Stimulated activated CD4-positive, alpha-beta T cell treated with anti-CD3 and anti-CD28 coated beads, Interleukin-4, amount 100 ng/mL, for 48 hours (primary cell): ENCODE results near the gene PPHLN1.

Source experiments
- DNase-seq, 2 donors: peaks; one replicate each; pipeline ENCODE4 v3.0.0-alpha.2; 2020; ENCODE audit warnings: low read depth in 2 of 2

PPHLN1 gene

DNA sequence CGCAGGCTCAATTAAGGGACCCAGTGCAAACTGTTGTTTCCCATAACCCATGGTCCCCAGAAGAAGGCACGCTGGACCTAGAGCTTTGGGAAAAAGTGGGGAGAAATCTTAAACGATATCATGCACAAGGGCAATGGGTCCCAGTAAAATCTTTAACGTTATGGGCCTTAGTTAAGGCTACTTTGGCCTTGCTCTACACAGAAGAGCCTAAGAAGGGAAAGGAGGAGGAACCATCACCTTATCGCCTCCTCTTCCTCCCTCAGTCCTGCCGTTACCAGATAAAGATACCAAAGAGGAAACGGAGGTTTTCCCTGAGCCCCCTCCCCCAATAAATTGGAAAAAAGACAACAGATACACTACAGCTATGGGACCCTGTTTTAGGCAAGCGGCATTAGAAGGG lies 116.9 kb downstream of the PPHLN1 start:
- no peak for DNase-seq

DNA sequence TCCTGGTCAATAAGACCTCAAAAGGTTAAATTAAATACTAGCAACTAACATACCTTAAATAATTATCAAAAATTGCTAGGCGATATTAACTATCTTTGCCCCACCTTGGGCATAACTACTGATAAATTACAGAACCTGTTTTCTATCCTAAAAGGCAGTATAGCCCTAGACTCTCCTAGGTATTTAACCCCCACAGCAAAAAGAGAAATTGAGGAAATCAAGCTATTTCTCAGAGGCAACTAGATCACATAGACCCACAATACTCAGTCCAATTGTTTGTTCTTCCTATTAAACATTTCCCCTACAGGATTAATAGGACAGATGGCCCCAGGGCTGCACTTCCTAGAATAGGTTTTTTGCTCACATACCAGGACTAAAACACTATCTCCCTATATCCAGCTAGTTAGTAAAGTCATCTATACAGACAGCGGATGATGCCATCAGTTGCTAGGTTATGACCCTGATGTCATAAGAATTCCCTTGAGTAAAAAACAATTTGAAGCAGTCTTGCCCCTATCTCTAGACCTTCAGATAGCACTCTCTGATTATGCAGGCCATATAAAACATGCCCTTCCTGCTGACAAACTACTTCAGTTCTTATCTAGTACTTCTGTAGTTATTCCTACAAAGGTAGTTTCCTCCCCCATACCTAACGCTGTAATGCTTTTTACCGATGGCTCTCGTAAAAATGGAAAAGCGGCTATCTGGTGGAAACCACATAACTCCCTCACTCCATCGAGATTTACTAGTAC lies 118.4 kb downstream of the PPHLN1 start:
- no peak for DNase-seq

DNA sequence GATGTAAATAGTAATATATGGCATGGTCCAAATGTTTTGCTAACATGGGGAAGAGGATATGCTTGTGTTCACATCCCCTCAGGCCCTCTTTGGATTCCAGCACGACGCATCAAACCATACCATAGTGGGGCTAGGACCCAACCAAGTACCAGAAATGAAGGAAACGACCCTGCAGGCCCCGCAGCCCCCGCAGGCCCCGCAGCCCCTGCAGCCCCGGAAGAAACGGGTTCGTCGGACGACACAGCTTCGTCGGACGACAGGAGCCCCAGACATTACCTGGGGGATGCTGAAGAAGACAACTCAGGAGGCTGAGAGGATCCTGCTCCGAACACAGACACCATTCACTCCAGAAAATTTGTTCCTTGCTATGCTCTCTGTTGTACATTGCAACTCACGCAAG lies 119.9 kb downstream of the PPHLN1 start:
- DNase-seq = no peak

DNA sequence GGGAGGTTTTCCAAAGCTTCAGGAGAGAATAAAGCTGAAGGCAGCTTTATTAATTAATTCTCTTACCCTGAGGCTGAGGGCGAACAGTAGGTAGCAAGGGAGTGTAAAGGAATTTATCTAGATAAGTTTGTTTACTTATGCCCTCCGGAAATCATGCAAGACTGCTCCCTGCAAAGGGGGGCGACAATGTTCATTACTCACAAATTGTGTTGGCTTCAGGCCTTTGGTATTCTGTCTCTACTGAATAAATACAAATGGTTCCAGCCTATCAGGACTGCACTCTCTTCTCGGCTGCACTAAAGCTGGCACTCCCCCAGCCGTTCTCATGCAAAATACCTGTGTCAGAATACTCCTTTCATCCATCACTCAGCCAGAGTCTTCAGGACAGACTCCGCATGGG lies 120.8 kb downstream of the PPHLN1 start:
- DNase-seq = no peak

DNA sequence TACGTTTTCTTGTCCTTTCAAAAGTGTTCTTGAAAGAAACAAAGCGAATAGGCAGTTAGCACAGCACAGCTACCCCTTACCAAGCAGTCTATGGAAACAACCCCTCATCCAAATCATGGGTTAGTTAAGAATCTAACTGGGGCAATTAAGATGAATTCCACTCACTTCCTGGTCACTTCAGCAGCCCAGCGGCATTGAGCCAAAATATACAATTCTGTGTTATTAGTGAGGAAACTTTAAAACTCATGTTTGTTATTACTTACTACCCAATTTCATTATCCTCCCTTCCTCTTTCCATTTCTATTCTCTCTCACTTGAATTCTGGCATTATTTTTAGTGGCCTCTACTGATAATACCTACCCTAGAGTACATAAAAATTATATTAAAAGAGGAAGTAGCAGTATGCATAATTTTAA lies 121.4 kb downstream of the PPHLN1 start:
- DNase-seq = no peak

DNA sequence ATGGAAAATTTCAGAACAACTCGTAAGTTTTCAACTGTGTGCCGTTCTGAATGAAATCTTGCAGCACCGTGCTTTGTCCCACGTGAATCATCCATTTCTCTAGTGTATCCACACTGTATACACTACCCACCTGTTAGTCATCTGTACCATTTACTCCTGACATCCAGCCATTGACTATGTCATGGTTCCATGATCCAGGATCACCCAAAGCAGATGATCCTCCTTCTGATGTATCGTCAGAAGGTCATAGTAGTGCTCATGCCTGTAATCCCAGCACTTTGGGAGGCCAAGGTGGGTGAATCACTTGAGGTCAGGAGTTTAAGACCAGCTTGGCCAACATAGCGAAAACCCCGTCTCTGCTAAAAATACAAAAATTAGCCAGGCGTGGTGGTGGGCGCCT lies 122.9 kb downstream of the PPHLN1 start:
- DNase-seq = no peak

DNA sequence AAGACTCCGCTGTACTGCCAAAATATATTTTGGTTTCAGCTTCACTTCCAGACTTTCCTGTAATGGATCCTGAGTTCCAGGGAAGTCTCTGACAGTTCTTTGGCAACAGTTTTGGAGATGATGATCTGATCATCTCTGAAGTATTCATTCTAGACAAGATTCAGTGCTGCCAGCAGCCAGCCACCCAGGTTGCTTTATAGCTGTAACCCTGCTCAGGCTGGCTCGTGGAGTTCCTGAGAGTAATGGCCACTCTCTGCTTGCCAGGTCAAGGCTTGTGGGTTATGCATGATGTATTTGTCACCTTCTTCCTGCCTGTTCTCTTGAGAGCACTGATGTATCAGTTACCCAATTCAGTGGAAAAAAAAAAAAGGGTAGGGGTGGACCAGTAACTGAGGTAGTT lies 124.3 kb downstream of the PPHLN1 start:
- DNase-seq = no peak

DNA sequence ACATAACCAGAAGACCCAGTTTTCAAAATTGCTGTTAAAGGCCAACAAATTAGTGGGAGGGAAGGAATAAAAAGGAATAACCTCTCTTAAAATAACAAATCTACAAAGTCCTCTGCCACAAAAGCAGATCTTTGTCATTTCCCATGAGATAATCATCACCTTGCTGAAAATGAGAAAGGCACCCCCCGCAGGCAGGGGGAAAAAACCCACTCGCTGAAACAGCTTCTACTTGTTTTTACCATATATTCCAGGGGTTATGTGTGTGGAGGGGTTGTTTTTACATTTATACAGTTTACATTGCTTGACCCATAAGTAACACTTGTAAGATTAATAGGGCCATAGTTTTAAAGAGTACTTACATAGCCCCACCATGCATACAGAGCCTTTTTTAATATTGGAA lies 132.6 kb downstream of the PPHLN1 start:
- no peak for DNase-seq

DNA sequence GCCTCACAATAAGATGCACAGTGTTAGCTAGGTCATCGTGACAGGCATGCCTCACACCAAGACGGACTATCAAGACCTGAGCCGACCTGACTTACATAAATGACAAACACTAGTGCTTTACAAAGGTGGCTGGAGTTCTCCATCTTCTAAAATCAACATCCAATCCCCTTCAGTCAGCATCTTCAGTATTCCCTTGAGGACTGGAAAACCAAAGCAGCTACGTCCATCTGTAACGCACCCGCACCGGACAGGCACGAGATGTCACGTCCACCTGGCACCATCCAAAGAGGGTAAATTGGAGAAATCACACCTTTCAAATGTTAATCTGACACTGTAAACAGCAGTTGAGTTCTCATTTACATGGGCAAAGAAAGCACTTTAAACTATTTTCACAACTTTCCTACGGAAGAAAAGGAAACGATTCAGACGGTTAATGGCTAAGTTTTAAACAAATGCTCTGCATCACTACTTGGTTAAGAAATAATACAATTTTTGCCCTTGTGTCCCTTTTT lies 133.4 kb downstream of the PPHLN1 start:
- no peak for DNase-seq

DNA sequence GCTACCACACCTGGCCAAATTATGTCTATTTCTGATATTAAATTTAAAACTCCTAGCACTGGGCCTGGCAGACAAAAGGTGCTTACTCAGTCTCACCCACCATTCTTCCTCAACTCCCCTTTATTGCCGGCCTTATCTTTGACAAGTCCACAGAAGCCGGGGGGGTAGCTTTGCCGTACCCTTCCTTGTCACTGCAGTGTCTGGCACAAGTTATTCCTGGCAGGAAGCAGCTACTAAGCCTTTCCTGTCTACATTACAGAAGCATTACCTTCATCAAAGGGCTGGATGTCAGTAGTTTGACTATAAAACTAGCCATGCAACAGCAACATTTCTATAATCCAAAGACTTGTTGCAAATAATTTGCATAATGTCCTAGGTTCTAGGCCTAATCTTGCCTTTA lies 136.5 kb downstream of the PPHLN1 start:
- DNase-seq = no peak

DNA sequence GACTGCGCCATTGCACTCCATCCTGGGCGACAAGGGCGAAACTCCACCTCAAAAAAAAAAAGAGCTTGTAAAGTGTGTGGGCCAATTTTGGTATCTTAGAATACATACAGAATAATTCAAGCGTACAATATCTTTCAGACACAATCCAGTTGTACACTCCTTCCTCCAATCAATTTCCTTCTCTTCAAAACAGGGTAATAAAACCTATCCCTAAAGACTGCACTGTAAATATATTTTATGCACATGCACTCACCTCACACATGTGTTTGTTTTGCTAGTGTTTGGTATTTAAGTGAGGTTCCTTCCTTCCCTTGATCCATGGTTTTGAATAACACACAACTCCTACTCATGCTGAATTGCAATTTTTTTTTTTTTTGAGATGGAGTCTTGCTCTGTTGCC lies 137.7 kb downstream of the PPHLN1 start:
- no peak for DNase-seq

DNA sequence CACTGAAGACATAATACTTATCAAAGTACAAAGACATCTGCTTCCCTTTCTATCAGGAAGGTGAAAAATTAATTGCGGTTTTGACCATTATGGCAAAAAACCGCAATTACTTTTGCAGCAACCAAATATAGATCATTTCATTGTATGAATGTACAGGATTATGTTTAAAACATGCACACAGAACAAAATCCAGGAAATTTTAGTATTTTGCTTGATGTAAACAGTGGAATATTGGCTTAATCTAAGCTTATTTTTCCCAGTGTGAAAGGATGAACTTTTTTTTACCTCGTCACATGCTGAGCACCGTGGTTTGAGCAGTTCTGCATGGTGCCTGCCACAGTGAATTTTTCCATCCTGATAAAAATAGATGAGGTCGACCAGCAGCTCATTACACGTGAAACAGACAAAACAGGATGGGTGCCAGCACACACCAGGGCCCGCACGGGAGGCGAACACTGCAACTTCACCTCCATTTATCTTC lies 142.4 kb downstream of the PPHLN1 start:
- no peak for DNase-seq

DNA sequence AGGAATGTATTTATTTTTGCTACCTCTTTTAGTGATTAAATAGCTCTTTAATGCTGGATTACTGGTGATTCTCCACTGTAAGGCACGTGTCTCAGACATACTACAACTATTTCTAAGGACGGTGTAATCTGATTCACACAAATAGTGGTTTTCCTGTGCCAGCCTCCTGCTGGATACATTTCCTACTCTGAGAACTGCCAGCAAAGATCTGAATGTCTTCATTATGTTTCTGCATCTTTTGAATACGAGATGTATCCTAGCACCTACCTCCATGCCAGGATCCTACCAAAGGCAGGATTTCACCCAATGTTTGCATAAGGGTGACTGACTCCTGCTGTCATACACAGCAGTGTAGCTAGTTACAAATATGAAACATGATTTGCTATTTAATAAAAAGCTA lies 143.0 kb downstream of the PPHLN1 start:
- no peak for DNase-seq

DNA sequence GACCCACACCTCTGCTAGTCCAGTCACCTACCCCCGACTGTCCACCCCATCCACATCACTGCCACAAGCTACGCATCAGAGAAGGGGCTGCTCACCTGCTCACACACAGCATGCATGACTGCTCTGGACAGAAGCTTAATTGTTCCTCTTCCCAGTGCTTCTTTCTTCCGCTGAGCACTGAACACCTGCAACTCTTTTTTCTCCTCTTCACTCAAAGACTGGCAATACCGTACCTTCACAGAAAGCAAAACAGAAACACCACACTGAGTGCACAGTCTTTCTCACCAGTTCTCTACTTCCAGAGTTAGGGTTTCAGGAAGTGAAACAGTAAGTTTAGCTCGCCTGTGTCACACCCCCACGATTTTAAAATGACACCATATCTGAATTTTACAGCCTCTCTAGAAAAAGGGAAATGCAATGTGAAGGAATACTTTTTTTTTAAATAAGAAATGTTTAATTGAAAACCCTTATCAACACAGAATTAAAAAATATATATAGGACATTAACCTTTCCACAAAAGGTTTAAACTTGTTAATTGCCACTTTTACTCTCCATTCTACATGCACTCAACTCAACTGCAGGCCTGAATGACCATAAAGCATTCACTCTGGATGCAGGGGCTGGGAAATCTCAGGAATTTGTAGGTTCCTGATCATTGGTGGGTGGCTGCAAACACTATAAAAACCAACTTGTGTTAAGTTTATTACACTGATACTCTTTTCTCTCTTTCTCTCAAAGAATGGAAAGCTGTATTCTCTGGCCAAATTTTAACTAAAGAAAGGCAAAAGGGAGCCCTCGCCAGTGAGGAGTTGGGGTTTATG lies 143.6 kb downstream of the PPHLN1 start:
- DNase-seq = no peak

DNA sequence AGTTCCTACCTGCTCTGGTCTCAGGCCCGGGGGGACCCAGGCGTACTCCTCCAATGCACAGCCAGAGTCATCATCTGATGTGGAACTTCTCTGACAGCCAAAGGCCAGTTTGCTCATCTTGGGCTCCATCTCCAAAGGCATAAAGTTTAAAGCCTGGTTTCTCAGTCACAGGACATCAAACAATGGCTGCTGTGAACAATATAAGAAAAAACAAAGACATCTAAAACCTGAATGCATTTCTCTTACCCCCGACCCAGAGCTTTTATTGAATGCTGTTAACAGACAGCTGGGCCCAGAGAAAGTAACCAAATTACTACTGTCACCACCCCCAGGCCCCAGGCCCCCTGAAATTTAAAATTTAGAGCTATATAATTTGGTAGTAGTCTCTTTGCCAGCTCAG lies 146.4 kb downstream of the PPHLN1 start:
- DNase-seq = no peak

DNA sequence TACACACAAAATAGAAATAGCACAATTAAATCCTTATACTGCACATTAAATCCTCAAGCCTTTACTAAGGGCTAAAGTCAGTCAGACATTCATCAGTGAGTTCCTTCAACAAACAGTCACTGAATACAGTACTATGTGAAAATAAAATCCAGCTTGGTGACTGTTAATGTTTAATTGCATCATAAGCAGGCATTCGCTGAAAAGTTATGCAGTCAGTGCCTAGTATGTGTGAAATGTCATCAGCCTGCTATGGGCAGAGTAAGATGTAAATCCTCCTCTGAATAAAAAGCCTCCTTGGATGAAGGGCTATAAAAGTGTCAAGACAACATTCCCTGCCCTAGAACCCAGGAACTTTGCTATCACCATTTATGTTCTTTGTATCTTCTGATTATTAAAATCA lies 147.2 kb downstream of the PPHLN1 start:
- no peak for DNase-seq

DNA sequence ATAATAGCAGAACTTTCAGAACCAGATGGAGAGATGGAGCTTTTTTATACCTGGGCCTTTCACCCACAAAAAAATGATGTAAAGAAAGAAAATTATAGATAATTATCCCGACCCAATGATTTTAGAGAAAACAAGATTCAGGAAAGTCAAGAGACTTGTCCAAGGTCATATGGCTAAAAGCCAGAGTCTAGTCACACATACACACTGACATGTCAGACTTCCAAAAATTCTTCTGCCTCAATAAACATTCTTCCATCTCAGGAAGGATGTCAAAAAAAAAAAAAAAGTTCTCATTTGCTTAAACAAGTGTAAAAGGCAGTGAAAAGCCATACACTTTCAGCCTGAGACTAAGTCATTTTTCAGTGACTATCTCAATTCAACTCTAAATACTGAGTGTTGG lies 147.6 kb downstream of the PPHLN1 start:
- no peak for DNase-seq

DNA sequence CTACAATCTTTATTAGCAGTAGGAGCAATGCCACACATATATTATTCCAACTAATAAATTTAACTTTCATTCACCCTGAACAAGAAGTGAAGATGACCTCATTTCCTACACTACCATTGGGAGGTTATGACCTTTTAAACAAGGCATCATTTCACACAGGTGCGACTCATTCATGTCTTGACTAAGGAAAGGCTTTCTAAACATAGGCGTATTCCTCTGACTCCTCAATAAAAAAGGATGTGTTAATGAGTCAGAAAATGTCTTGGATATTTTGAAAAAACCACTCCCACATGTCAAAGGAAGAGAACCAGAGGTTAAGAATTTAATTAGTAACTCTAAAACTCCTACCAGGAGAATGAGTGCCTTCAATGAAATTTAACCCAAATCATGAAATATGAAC lies 148.4 kb downstream of the PPHLN1 start:
- no peak for DNase-seq

DNA sequence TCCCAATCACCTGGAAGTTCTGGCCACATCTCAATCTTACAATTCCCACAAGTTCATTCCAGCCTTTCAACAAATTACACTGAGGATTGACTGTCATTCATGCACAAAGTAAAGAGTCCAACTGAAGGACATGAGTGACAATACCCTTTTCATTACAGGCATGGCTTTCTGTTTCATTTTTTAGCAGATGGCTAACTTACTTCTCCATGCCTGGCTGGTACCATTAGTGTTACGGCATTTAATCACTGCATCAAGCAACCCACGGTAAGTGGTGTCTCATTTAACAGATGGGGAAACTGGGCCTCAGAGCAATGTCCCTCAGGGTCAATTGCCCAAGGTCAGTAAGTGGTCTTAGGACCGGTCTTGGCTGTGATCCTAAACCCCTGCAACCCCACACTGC lies 149.1 kb downstream of the PPHLN1 start:
- DNase-seq = no peak

DNA sequence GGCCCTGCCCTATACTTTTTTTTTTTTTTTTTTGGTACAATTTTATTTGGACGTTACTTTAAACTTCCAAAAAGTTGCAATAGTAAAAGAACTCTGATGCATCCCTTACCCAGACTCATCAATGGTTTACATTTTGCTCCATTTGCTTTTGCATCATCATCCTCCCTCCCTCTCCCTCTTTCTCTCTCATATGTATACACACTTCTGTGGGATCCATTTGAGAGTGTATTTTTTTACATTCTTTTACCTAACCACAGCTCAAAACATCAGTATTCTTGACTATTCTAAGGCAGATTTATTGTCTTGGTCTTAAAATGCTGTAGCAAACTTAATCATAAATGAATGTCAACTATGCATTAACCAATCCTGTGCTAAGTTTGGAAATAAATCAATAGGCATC lies 152.0 kb downstream of the PPHLN1 start:
- DNase-seq = no peak

DNA sequence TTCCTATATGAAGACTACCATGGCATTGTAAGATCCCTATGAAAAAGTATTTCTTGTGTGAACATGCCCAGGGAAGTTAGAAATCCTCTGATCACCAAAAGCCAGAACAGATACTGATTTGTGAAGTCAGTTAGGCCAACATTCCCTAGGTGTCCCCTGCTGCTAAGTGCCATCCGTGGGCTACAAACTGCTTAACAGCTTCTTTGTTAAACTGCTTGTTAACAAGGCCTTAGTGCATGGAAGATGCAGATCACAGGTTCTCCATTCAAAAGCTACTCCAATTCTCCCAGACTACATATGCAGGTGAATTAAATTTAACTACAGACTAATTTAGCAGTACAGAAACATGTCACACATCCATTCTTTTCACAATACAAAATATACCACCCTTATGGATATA lies 155.4 kb downstream of the PPHLN1 start:
- DNase-seq = no peak

DNA sequence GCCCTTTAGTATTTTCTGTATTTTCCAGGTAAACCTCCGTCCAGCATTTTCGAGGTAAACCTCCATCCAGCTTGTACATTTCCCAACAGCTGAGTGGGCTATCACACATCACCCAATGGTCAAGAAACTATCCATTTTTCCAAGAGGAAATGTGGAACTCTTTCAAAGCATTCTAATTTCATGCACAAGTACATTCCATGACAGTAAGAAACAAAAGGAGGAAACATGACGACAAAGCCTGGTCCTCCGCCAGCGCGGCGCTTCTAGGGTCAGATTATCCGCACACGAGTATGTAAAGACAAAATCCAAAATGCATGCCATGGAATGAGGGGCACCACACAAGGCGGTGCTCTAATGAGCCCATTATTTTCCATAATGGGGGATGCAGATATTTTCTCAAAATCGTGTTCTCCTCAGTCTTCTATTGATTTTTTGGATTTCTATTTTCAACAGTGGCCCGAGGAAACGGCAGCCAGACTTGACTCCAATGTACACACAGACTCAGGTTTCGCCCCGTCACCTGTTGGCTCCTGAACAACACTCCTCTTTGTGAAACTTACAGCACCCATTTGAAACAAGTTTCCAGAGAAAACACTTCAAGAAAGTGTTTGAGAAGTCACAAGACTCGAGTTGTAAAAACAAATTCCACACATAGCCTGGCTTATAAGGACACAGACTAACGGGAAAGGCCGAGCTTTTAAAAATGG lies 156.2 kb downstream of the PPHLN1 start:
- DNase-seq = no peak
